Subcutaneous adipose tissue (tissue), 4 donors: ENCODE results near the gene CEP72. TPM values are rescaled to one million over a fixed set of nuclear protein-coding genes. Genes with fewer than 3 reads are reported as not detected.

Experiments
- total RNA-seq, 4 donors: library from RNA; depleted of rRNA; stranded (reverse); fragments of >200 nt; gene quantifications; one replicate each; pipeline ENCODE4 v1.1.0, GENCODE V29; 2016
- TF ChIP-seq, protein P1 (sequence below): fragments of 450-650 bp; IDR thresholded peaks from one replicate; pipeline ENCODE4 v1.5.1; 2016; ENCODE audit warnings: low read depth, mild to moderate bottlenecking, control low read depth, antibody characterized with exemption, moderate library complexity

CEP72 gene
- total RNA-seq, 4 donors from 2014 or later: 1.8 to 5.3 (median 2.9) TPM

DNA sequence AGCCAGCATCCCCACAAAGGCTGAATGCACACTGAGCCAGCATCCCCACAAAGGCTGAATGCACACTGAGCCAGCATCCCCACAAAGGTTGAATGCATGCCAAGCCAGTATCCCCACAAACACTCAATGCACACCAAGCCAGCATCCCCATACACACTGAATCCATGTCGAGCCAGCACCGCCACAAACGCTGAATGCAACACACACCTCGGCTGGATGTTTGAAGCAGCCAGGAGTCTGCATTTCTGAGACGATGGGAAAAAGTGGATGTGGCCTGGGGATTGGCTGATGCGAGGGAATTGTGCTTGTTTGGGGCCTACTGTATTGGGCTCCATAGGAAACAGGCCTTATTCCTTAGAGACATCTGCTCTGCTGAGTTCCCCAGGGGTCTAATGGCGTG lies 30.9 kb upstream of the CEP72 start:
- TF ChIP-seq, protein P1, sequence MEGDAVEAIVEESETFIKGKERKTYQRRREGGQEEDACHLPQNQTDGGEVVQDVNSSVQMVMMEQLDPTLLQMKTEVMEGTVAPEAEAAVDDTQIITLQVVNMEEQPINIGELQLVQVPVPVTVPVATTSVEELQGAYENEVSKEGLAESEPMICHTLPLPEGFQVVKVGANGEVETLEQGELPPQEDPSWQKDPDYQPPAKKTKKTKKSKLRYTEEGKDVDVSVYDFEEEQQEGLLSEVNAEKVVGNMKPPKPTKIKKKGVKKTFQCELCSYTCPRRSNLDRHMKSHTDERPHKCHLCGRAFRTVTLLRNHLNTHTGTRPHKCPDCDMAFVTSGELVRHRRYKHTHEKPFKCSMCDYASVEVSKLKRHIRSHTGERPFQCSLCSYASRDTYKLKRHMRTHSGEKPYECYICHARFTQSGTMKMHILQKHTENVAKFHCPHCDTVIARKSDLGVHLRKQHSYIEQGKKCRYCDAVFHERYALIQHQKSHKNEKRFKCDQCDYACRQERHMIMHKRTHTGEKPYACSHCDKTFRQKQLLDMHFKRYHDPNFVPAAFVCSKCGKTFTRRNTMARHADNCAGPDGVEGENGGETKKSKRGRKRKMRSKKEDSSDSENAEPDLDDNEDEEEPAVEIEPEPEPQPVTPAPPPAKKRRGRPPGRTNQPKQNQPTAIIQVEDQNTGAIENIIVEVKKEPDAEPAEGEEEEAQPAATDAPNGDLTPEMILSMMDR: no peak

DNA sequence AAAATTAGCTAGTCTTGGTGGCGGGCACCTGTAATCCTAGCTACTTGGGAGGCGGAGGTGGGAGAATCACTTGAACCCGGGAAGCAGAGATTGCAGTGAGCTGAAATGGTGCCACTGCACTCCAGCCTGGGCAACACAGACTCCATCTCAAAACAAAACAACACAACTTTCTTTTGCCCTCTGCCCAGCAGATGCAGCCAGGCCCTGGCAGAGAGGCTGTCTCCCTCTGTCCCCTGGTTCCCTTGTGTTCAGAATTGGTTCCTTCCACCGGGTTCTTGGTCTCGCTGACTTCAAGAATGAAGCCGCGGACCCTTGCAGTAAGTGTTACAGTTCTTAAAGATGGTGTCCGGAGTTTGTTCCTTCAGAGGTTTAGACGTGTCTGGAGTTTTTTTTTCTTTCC lies 30.2 kb upstream of the CEP72 start:
- TF ChIP-seq, protein P1: no peak

GRCh38 chr5:582936-583635 lies 29.1 kb upstream of the CEP72 start:
- TF ChIP-seq, protein P1: no peak

DNA sequence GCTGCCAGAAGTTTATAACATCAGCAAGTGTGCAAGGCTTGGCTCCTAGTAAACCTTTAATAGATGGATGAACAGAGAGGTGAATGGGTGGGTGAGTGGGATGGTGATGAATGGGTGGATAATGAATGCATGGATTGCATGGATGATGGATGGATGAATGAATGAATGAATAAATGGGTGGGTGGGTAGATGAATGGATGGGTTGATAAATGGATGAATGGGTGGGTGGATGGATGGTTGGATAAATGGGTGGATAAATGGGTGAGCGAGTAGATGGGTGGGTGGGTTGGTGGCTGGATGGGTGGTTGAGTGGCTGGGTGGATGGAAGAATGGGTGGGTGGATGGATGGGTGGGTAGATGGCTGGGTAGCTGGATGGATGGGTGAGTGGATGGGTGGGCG lies 28.5 kb upstream of the CEP72 start:
- TF ChIP-seq, protein P1: no peak

- TF ChIP-seq, protein P1: no peak
These were observed 27.9 kb upstream of the CEP72 start for GRCh38 chr5:584216-584615.

- TF ChIP-seq, protein P1: no peak
These were observed 27.3 kb upstream of the CEP72 start for GRCh38 chr5:584846-585245.

DNA sequence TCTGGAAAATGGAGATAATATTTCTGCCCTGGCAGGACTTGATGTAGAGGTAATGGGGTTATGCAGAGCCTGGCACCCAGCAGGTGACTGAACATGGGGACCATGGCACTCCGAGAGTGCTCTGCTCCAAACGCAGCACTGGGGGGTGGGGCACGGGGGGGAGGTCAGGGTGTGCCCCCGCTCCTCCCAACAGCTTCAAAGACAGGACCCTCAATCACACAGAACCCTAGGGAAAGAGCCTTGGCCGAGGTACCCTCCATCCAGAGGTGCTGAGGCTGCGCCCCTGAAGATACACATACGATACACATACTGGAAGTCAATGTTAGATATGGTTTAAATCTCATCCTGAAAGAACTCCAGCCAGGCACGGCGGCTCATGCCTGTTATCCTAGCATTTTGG lies 26.6 kb upstream of the CEP72 start:
- TF ChIP-seq, protein P1: no peak
